ENCODE results near the gene PTPRN2. TPM values are rescaled to one million over a fixed set of nuclear protein-coding genes. Genes with fewer than 3 reads are reported as not detected.

PTPRN2 gene
- total RNA-seq, 5 donors from 2014 or later (not counting 1 experiment from before 2014, with no cell fraction given) = 0.60 to 1.7 (median 0.82) TPM

- Histone ChIP-seq H3K27me3 (replicated peaks in 1 of 2; ENCODE audit: control insufficient read depth in 2 of 2, extremely low read depth in 1 of 2, insufficient read depth in 2 of 2, low read length in 1 of 2) (peaks cover 0 to 4% of the 10 kb centered on the region in 2 experiments), H3K4me1 (ENCODE audit: control insufficient read depth in 1 of 2, extremely low read depth in 1 of 2, insufficient read depth in 2 of 2, low read length in 2 of 2) (peaks cover 0 to 2% of the 10 kb centered on the region in 2 experiments), H3K27ac (ENCODE audit: low read length) (no peak overlapping the region), H3K9me3 (no peaks in the 10 kb centered on the region), H3K4me3 (ENCODE audit: control insufficient read depth in 1 of 2, extremely low read depth in 1 of 2, low read length in 1 of 2) (no peak overlapping the region), H3K36me3 (ENCODE audit: control insufficient read depth in 2 of 2, extremely low read depth in 1 of 2, insufficient read depth in 1 of 2, low read length in 1 of 2) (no peaks in the 10 kb centered on the region)
- ChIA-PET POLR2A (interaction anchor here in 1 of 2 donors (0.6 kb wide), 1 partner anchor 36 kb away, joined by 3 read pairs; no protein-coding TSS in a partner anchor), CTCF (no interaction called here)
- Mint-ChIP-seq H3K4me3 (no peak overlapping the region), H3K27me3 (no peaks in the 10 kb centered on the region), H3K9me3 (no peaks in the 10 kb centered on the region), H3K4me1 (peaks cover 2 to 6% (median 2%) of the 10 kb centered on the region in 3 donors), H3K27ac (no peak overlapping the region), H3K36me3 (no peaks in the 10 kb centered on the region)
- WGBS (ENCODE audit: insufficient coverage) = 89% methylated on average over 13 of the region's 22 CpGs
- ATAC-seq (replicated peaks in 1 of 4) = no peak
- DNase-seq = no peak
These were observed 730.6 kb downstream of the PTPRN2 start for GRCh38 chr7:157856873-157857577.

DNA sequence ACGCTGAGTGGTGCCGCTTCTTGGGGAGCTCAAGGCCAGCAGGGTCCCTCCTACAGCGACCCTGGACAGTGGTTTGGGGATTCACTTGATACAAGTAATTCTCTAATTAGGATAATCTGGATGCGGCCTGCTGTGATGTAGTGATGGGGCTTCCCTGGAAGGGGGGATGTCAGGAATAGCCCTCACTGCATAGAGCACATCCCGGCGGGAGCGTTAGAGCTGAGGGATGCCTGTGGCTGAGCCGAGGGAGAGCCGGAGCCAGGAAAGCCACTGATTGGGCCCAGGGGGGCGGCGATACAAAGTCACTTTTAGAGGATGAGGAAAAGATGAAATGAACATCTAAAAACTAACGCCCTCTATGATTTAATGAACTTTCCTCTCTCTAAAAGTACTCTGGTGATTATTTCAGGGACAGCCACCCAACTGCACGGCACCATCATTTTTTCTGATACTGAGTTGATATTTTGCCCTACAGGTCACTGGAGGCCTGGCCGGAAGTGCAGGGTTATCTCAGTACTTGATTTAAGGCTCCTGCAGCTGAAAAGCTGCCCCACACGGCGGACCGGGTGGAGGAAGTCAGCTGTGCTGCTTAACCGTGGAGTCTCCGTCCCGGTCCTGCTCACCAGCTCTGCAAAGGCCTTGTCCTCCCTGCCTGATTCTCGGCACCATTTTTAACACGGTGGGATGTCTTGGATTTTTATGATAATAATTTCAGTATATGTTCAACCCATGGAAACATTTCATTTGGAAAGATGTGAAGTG, 732.0 kb downstream of the PTPRN2 start:
- POLR2A ChIA-PET = interaction anchor here in 1 of 2 donors (0.6 kb wide), 1 partner anchor 229 kb away, joined by 3 read pairs; no protein-coding TSS in a partner anchor
- Histone ChIP-seq H3K9me3 (no peaks in the 10 kb centered on the region), H3K27me3 (replicated peaks in 1 of 2; ENCODE audit: control insufficient read depth in 2 of 2, extremely low read depth in 1 of 2, insufficient read depth in 2 of 2, low read length in 1 of 2) (peaks cover 0 to 7% of the 10 kb centered on the region in 2 experiments), H3K4me1 (ENCODE audit: control insufficient read depth in 1 of 2, extremely low read depth in 1 of 2, insufficient read depth in 2 of 2, low read length in 2 of 2) (peaks cover 9 to 13% of the 10 kb centered on the region in 2 experiments), H3K36me3 (ENCODE audit: control insufficient read depth in 2 of 2, extremely low read depth in 1 of 2, insufficient read depth in 1 of 2, low read length in 1 of 2) (no peaks in the 10 kb centered on the region), H3K27ac (ENCODE audit: low read length) (no peak overlapping the region), H3K4me3 (ENCODE audit: control insufficient read depth in 1 of 2, extremely low read depth in 1 of 2, low read length in 1 of 2) (no peak overlapping the region)
- peaks cover 11 to 14% (median 14%) of the 10 kb centered on the region in 3 donors for H3K4me1 Mint-ChIP-seq
- no peak for DNase-seq
- H3K36me3 Mint-ChIP-seq = no peaks in the 10 kb centered on the region
- no peaks in the 10 kb centered on the region for H3K9me3 Mint-ChIP-seq
- 78% methylated on average over 16 of the region's 22 CpGs for WGBS (ENCODE audit: insufficient coverage)
- H3K4me3 Mint-ChIP-seq = no peak overlapping the region
- H3K27ac Mint-ChIP-seq = no peak overlapping the region
- peaks cover 0 to under 1% of the 10 kb centered on the region in 2 donors for H3K27me3 Mint-ChIP-seq
- ATAC-seq (replicated peaks in 1 of 4) = no peak
- CTCF ChIA-PET = no interaction called here

DNA sequence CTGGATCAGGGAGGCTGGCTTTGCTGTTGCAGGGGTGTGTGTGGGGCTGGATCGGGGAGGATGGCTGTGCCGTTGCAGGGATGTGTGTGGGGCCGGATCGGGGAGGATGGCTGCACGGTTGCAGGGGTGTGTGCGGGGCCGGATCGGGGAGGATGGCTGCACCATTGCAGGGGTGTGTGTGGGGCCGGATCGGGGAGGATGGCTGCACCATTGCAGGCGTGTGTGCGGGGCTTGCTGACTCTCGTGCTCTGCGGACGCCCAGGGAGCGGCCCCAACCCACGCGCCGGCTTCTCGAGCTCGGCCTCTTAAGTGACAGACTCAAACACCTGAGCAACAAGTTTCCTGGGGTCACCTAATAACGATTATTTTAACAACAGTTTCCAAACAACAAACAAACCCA, 732.6 kb downstream of the PTPRN2 start:
- Histone ChIP-seq H3K4me3 (ENCODE audit: control insufficient read depth in 1 of 2, extremely low read depth in 1 of 2, low read length in 1 of 2) (no peak overlapping the region), H3K27ac (ENCODE audit: low read length) (no peak overlapping the region), H3K4me1 (ENCODE audit: control insufficient read depth in 1 of 2, extremely low read depth in 1 of 2, insufficient read depth in 2 of 2, low read length in 2 of 2) (peaks cover 9 to 13% of the 10 kb centered on the region in 2 experiments), H3K27me3 (replicated peaks in 1 of 2; ENCODE audit: control insufficient read depth in 2 of 2, extremely low read depth in 1 of 2, insufficient read depth in 2 of 2, low read length in 1 of 2) (peaks cover 0 to 13% of the 10 kb centered on the region in 2 experiments), H3K36me3 (ENCODE audit: control insufficient read depth in 2 of 2, extremely low read depth in 1 of 2, insufficient read depth in 1 of 2, low read length in 1 of 2) (no peaks in the 10 kb centered on the region), H3K9me3 (no peaks in the 10 kb centered on the region)
- Mint-ChIP-seq H3K9me3 (no peaks in the 10 kb centered on the region), H3K4me3 (no peak overlapping the region), H3K4me1 (peaks cover 13 to 16% (median 14%) of the 10 kb centered on the region in 3 donors), H3K27ac (no peak overlapping the region), H3K27me3 (peaks cover 0 to 2% of the 10 kb centered on the region in 2 donors), H3K36me3 (no peaks in the 10 kb centered on the region)
- ATAC-seq (replicated peaks in 1 of 4) (no peak), DNase-seq (no peak)
- 95% methylated on average over 21 of the region's 22 CpGs for WGBS (ENCODE audit: insufficient coverage)
- CTCF ChIA-PET = no interaction called here
- POLR2A ChIA-PET = interaction anchor here in 1 of 2 donors (0.6 kb wide), 1 partner anchor 228 kb away, joined by 3 read pairs; no protein-coding TSS in a partner anchor

DNA sequence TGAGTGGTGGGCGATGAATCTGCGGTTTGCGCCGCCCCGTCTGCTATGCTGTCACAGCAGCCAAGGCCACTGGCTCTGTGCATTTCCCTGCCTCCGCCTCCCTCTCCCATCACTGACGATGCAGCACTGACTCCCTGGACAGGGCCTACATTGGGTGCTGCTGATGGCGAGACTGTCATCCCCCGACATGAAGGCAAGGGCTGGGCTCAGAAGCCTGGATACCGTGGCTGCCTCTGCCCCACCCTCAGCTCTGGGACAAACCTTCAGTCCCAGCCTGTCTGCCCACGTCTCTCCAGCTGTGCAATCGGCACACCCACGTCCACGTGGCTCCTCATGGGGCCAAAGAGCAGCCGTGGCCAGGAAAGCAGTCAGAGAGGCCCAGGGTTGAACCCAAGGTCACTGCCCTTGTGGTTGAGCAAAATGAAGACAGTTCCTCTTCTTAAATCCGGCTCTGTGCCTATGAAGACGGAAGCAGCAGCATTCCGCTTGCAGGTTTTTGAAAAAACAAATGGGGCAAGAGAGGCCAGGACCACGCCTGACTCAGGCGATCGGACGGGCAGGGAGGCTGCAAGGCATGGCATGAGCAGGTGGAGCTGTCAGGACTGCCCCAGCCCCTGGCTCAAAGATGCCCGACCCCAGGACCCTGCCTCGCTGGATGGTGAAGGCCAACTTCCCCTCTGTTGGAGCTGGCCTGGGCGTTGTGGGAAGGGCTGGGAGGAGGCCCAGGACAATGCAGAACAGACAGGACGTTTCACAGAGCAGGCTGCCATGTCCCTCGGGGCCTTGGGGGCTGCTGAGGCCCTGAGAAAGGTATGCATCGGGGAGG, 733.3 kb downstream of the PTPRN2 start:
- H3K27ac ChIP-seq (ENCODE audit: low read length) = no peak overlapping the region
- peaks cover 13 to 16% (median 14%) of the 10 kb centered on the region in 3 donors for H3K4me1 Mint-ChIP-seq
- H3K27me3 Mint-ChIP-seq = peaks cover 0 to 2% of the 10 kb centered on the region in 2 donors
- 68% methylated on average over 28 of the region's 28 CpGs for WGBS (ENCODE audit: insufficient coverage)
- DNase-seq = peak in 4 of 35 experiments; percentile 12 to 58 (median 20)
- no peak overlapping the region for H3K4me3 Mint-ChIP-seq
- H3K27me3 ChIP-seq (replicated peaks in 1 of 2; ENCODE audit: control insufficient read depth in 2 of 2, extremely low read depth in 1 of 2, insufficient read depth in 2 of 2, low read length in 1 of 2) = peaks cover 0 to 19% of the 10 kb centered on the region in 2 experiments
- H3K4me3 ChIP-seq (ENCODE audit: control insufficient read depth in 1 of 2, extremely low read depth in 1 of 2, low read length in 1 of 2) = no peak overlapping the region
- H3K9me3 ChIP-seq = no peaks in the 10 kb centered on the region
- no peaks in the 10 kb centered on the region for H3K36me3 ChIP-seq (ENCODE audit: control insufficient read depth in 2 of 2, extremely low read depth in 1 of 2, insufficient read depth in 1 of 2, low read length in 1 of 2)
- no peaks in the 10 kb centered on the region for H3K9me3 Mint-ChIP-seq
- peaks cover 9 to 13% of the 10 kb centered on the region in 2 experiments for H3K4me1 ChIP-seq (ENCODE audit: control insufficient read depth in 1 of 2, extremely low read depth in 1 of 2, insufficient read depth in 2 of 2, low read length in 2 of 2)
- no peak for ATAC-seq (replicated peaks in 1 of 4)
- CTCF ChIA-PET = no interaction called here
- POLR2A ChIA-PET = no interaction called here
- H3K27ac Mint-ChIP-seq = no peak overlapping the region
- H3K36me3 Mint-ChIP-seq = no peaks in the 10 kb centered on the region

- no peaks in the 10 kb centered on the region for H3K9me3 ChIP-seq
- ATAC-seq (replicated peaks in 1 of 4) (no peak), DNase-seq (no peak)
- peaks cover 9 to 13% of the 10 kb centered on the region in 2 experiments for H3K4me1 ChIP-seq (ENCODE audit: control insufficient read depth in 1 of 2, extremely low read depth in 1 of 2, insufficient read depth in 2 of 2, low read length in 2 of 2)
- ChIA-PET POLR2A (no interaction called here), CTCF (no interaction called here)
- H3K36me3 ChIP-seq (ENCODE audit: control insufficient read depth in 2 of 2, extremely low read depth in 1 of 2, insufficient read depth in 1 of 2, low read length in 1 of 2) = no peaks in the 10 kb centered on the region
- 93% methylated on average over 13 of the region's 13 CpGs for WGBS (ENCODE audit: insufficient coverage)
- Mint-ChIP-seq H3K4me1 (peaks cover 13 to 16% (median 14%) of the 10 kb centered on the region in 3 donors), H3K9me3 (no peaks in the 10 kb centered on the region), H3K27ac (no peak overlapping the region), H3K27me3 (peaks cover 0 to 2% of the 10 kb centered on the region in 2 donors), H3K36me3 (no peaks in the 10 kb centered on the region), H3K4me3 (no peak overlapping the region)
- no peak overlapping the region for H3K27ac ChIP-seq (ENCODE audit: low read length)
- H3K4me3 ChIP-seq (ENCODE audit: control insufficient read depth in 1 of 2, extremely low read depth in 1 of 2, low read length in 1 of 2) = no peak overlapping the region
- H3K27me3 ChIP-seq (replicated peaks in 1 of 2; ENCODE audit: control insufficient read depth in 2 of 2, extremely low read depth in 1 of 2, insufficient read depth in 2 of 2, low read length in 1 of 2) = peaks cover 0 to 25% of the 10 kb centered on the region in 2 experiments
These were observed 733.9 kb downstream of the PTPRN2 start for GRCh38 chr7:157853789-157854065.
